ENCODE data around the gene LYPD3.

The LYPD3 gene

DNA sequence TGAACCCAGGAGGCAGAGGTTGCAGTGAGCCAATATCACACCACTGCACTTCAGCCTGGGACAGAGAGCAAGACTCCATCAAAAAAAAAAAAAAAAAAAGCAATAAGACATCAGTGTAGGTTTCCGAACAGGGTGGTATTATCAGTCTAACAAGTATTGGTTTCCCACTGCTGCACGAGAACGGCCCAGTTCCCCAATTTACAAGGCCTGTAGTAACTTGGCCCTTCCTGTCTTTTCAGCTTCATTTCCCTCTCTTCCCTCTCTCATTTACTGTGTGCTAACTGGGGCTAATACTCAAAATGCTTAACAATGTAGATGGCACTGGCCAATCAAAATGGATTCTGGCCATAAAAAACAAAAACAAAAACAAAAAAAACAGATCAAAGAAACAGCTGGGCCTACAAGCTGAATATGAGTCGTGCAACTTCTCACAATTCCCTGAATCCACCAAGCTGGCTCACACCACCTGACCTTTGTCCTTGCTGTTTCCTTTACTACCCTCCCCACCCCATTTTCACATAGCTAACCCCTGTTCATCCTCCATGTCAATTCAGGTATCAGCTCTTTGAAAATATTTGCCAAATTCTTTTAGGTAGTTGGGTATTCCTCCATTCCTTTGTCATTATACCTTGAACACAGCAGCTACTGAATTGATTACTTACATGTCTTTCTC lies 48.3 kb downstream of the LYPD3 start:
- no peak overlapping the region for H3K27ac ChIP-seq (ENCODE audit: low read length)
- no peak overlapping the region for H3K4me3 ChIP-seq (ENCODE audit: low read length in 2 of 2)
- H3K9ac ChIP-seq (ENCODE audit: low read length in 2 of 2): no peak overlapping the region
- no peaks in the 10 kb centered on the region for H3K4me1 ChIP-seq (ENCODE audit: control insufficient read depth, insufficient read depth, low read length)
- no peaks in the 10 kb centered on the region for H3K9me3 ChIP-seq (ENCODE audit: control insufficient read depth in 2 of 2, low read length in 2 of 2)
- no peaks in the 10 kb centered on the region for H3K36me3 ChIP-seq (ENCODE audit: control insufficient read depth in 2 of 2, insufficient read depth in 2 of 2, low read length in 2 of 2)
- H3K27me3 ChIP-seq (ENCODE audit: control insufficient read depth in 1 of 2, insufficient read depth in 2 of 2, low read length in 2 of 2): no peaks in the 10 kb centered on the region

DNA sequence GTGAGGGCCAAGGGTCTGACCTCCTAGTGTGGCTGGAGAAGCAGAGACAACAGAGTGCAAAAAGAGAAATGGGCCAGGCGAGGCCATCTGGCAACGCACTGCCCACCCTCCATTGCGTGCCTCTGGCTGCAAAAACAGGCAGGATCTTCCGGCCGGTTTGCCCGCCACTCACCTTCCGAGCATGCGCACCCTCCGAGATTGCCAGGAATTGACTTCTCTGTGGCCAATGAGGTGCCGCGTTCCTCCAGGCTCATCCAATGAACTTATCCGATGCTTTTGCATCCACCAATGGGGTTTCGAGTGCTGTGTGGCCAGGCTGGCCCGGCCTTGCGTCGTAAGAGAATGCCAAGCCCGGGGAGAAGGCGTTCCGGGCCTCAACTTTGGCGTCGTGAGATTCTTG lies 50.9 kb downstream of the LYPD3 start, which contains the start of gene TEX101:
TEX101 (plus strand) TSS at position 337 of the 400 bp plus-strand sequence. CDS start 1,030 bp downstream, outside the sequence.
- Histone ChIP-seq H3K4me3 (ENCODE audit: low read length in 2 of 2) (no peak within 1 kb of the TSS), H3K27me3 (ENCODE audit: control insufficient read depth in 1 of 2, insufficient read depth in 2 of 2, low read length in 2 of 2) (no peaks in the 10 kb centered on the region), H3K27ac (ENCODE audit: low read length) (no peak within 1 kb of the TSS), H3K4me1 (ENCODE audit: control insufficient read depth, insufficient read depth, low read length) (no peaks in the 10 kb centered on the region), H3K9ac (ENCODE audit: low read length in 2 of 2) (no peak within 1 kb of the TSS), H3K9me3 (ENCODE audit: control insufficient read depth in 2 of 2, low read length in 2 of 2) (no peaks in the 10 kb centered on the region), H3K36me3 (ENCODE audit: control insufficient read depth in 2 of 2, insufficient read depth in 2 of 2, low read length in 2 of 2) (no peaks in the 10 kb centered on the region)

DNA sequence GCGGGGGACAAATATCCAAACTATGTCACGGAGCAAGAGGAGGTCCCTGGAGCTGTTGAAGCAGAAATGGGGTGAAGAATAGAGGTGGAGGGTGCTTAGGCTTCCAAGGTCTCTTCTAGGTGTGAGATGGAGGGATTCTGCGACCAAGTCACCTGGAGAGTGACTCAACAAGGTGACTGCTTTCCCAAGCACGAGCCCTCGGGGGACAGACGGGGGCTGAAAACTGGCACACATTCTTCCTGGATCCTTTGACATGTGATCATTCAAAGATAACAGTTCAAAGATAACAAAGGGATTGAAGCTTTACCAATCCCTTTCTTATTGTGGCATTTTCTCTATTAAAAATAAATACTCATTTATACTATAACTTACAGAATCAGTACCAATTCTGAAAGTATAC lies 53.0 kb downstream of the LYPD3 start:
- no peaks in the 10 kb centered on the region for H3K27me3 ChIP-seq (ENCODE audit: control insufficient read depth in 1 of 2, insufficient read depth in 2 of 2, low read length in 2 of 2)
- H3K4me3 ChIP-seq (ENCODE audit: low read length in 2 of 2): no peak overlapping the region
- H3K36me3 ChIP-seq (ENCODE audit: control insufficient read depth in 2 of 2, insufficient read depth in 2 of 2, low read length in 2 of 2): no peaks in the 10 kb centered on the region
- H3K27ac ChIP-seq (ENCODE audit: low read length): no peak overlapping the region
- H3K4me1 ChIP-seq (ENCODE audit: control insufficient read depth, insufficient read depth, low read length): no peaks in the 10 kb centered on the region
- no peaks in the 10 kb centered on the region for H3K9me3 ChIP-seq (ENCODE audit: control insufficient read depth in 2 of 2, low read length in 2 of 2)
- no peak overlapping the region for H3K9ac ChIP-seq (ENCODE audit: low read length in 2 of 2)
